Astrocyte (in vitro differentiated cells and primary cell): ENCODE data around the gene LMO1.

ENCODE experiments used
- EZH2 ChIP-seq: IDR thresholded peaks from 2 replicates; pipeline ENCODE4 v1.6.1; 2012; ENCODE audit warnings: mild to moderate bottlenecking, low read length, inconsistent platforms; ENCODE audit not compliant: insufficient read depth
- TF ChIP-seq, protein P1 (sequence below): IDR thresholded peaks from 2 replicates; pipeline ENCODE4 v1.5.1; 2011; ENCODE audit warnings: low read depth, mild to moderate bottlenecking, inconsistent platforms, low read length, moderate library complexity; ENCODE audit not compliant: insufficient read depth

DNA sequence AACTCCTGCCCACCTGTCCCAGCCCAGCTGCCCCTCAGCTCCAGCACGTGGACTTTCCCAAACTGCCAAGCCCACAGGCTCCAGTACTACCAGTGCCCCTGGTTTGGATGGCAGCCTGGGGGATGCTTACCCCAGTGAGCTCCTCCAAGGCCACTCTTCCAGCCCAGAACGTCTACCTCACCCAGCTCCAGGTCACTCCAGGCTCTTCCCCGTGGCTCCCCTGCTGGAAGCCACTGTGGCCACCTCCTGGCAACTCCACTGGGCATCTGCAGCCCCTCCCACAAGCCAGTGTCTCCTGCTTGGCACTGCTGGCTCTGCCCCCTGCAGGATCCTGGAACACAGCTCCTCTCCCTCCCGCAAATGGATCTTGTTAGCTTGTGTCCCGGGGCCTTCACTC is 29.3 kb downstream of the LMO1 start:
- TF ChIP-seq, protein P1, sequence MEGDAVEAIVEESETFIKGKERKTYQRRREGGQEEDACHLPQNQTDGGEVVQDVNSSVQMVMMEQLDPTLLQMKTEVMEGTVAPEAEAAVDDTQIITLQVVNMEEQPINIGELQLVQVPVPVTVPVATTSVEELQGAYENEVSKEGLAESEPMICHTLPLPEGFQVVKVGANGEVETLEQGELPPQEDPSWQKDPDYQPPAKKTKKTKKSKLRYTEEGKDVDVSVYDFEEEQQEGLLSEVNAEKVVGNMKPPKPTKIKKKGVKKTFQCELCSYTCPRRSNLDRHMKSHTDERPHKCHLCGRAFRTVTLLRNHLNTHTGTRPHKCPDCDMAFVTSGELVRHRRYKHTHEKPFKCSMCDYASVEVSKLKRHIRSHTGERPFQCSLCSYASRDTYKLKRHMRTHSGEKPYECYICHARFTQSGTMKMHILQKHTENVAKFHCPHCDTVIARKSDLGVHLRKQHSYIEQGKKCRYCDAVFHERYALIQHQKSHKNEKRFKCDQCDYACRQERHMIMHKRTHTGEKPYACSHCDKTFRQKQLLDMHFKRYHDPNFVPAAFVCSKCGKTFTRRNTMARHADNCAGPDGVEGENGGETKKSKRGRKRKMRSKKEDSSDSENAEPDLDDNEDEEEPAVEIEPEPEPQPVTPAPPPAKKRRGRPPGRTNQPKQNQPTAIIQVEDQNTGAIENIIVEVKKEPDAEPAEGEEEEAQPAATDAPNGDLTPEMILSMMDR = no peak
- no peak for TF ChIP-seq EZH2
